NCI-H510A treated with DMSO at 0.1 percent for 48 hours (cell line): ENCODE measurements around the gene KLHL14.

Experiments used
- DNase-seq: peaks from one replicate; lab custom pipeline; 2025; lab: John Stamatoyannopoulos, UW

The KLHL14 gene

DNA sequence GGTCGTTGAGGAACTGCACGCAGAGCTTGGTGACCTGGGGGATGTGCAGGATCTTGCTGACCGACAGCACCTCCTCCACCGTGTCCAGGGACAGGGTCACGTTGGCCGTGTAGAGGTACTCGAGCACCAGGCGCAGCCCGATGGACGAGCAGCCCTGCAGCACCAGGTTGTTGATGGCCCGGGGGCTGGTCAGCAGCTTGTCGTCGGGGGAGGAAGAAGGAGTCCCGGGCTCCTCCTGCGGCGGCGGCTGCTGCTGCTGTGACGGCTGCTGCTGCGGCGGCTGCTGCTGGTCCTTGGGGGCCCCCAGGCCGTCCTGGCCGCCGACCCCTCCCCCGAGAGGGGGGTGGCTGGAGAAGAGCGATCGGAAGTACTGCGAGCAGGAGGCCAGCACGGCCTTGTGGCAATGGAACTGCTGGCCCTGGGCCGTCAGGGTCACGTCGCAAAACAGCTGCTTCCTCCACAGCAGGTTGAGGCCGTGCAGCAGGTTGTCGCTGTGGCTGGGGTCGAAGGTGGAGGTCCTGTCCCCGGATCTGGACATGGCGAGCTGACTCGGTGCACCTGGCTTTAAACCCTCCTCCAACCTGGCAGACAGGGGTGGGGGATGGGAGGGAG is 2.7 kb downstream of the KLHL14 start:
- DNase-seq, result peak; percentile 77

DNA sequence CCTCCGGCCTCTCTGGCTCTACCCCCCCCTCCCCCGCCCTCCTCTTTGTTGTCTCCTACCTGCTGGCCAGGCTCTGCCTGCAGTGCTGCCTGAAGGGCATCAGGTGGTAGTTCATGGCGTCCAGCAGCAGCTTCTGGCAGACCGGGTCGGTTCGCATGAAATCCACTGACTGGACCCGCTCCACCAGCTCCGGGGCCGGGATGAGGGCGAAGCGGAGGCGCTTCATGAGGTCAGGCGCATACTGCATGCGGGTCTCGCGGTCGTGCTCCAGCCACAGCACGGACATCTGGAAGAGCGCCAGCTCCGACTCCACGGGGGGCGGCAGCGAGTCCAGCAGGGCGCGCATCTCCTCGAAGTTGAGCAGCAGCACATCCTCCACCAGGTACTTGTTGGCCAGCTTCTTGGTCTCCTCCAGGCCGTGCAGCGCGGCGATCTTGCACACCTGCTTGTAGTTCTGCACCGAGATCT is 3.2 kb downstream of the KLHL14 start:
- peak; percentile 95 for DNase-seq

DNA sequence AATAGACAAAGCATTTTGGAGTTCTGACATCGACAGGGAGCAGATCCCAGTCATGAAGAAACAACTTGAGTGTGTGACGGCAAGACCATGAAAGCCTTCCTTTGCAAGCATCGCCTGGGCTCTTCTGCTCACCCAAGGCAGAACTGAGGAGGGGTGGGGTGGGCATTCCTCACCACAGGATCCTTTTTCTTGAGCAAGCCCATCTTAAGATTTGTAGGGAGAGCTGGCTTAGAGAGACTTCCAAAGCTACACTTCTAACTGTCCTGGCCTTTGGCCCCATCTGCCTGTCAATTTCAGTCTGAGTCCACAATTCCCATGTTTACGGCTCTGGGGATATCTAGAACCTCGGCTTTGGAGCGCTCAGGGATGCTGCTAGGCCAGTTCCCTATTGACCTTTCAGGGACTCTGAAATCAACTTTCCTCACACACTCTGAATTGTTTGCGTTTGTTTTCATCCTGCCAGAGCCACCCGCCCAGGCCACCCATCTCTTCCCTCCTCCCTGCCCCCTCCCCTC is 3.7 kb downstream of the KLHL14 start:
- peak; percentile 95 for DNase-seq

DNA sequence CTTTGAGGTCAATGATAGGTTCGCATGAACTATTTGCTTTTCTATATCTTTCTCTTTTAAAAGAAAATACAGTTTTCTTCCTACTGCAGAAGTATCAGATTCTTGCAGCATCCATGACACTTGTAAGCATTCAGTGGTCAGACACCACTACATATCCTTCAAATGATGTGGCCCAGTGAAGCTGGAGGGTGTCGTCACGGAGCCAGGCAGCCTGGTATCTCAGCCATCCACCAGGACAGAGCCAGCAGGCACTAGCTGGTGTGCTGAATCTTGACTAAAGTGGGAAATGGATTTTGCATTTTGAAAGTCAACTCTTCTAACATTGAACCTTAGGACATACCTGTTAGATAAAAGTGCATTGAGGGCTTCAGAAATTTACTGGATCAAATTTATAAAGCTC is 5.4 kb downstream of the KLHL14 start:
- DNase-seq, result peak; percentile 22

DNA sequence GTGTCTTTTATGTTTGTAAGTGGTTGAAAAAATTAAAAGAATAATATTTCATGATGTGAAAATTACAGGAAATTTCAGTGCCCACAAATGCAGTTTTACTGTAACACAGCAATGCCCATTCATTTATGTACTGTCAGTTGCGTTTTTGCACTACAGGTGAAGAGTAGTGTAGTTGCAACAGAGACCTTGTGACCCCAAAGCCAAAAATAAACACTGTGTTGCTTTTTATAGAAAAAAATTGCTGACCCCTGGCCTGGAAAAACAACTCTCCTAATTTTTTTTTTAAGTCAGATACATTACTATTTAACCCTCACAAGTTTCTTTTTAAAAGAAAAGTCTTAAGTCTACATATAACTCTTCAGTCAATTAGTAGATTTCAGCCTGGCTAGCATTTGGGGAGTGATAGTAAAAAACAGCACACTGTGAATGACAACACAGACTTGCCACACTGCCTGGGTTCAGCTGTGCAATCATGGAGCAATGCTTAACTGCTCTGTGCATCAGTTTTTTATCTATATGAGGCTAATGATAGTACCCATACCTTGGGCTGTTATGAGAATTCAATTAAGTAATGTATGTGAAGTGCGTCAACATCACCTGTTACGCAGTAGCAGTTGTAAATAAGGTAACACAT is 8.1 kb downstream of the KLHL14 start:
- no peak for DNase-seq

DNA sequence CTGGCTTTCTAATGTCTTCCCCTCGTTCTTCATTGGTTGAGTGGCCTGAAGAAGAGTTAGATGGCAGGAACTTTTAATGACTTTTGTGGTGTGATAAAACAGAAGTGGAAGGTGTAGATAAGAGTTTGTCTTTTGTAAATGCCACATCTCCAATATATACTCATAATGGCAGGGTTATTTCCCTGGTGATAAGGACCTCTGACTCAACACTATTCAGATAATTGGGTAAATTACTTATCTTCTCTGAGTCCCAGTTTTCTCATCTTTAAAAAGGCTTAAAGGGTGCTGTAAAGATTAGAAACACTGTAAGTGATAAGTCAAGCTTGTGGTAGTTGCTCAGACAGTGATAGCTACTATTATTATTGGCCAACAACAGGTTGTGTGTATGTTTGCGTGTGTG is 9.5 kb downstream of the KLHL14 start:
- DNase-seq, result no peak

DNA sequence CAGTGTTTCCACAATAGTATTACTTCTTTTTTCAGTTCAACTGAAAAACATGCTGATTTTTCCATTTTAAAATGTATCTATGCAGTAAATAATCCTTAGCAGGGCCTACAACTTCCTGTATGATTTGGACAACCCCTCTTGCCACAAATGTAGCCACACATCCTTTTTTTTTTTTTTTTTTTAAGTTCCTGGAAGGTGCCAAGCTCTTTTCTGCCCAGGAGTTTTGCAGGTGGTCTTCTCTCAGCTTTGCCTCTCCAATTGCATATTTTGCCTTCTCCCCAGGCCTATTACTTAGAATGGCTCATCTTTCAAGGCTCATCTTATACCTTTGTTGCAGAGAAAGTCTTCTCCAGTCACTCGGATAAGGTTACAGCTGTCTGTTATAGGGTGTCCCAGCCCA is 11.6 kb downstream of the KLHL14 start:
- no peak for DNase-seq

DNA sequence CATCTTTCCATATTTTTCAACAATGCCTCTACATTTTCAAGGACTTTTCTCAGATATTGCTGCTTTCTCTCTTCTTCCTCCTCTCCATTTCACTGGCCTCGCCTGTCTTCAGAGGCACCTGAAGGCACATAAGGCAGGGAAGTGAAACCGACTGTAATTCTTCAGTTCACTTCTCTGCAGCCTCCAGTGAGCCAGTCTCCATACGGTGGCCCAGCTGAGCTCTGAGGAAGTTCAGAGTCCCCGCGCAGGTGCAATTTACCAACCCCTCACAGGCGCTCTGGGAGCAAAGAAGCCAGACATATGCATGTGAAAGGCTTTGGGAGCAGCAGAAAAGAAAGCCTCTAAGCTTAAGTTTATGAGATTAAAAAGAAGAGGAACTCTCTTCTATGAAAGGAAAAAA is 12.4 kb downstream of the KLHL14 start:
- DNase-seq, result no peak

DNA sequence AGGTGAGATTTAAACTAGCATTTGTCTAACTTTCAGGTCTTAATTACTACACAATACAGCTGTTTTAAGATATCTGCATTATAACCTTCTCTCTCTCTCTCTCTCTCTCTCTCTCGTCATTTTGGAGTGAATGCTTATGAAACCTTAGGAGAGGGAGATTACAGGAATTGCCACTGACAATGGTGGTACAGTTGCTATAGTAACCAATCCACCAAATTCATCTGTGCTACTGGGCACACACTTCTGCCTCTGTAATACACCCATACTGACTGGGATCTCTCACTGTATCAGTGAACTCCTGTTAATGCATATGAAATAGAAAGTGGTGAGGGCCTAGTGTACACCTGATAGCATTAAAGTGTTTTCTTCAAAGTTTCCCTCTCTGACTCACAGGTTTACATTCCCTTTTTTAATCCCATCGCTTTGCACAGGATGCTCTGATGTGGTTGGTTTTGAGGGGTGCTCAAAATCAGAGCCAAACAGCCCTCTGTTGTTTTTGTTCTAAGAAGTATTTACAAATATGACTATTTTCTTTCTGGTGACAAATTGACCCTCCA is 13.1 kb downstream of the KLHL14 start:
- no peak for DNase-seq

DNA sequence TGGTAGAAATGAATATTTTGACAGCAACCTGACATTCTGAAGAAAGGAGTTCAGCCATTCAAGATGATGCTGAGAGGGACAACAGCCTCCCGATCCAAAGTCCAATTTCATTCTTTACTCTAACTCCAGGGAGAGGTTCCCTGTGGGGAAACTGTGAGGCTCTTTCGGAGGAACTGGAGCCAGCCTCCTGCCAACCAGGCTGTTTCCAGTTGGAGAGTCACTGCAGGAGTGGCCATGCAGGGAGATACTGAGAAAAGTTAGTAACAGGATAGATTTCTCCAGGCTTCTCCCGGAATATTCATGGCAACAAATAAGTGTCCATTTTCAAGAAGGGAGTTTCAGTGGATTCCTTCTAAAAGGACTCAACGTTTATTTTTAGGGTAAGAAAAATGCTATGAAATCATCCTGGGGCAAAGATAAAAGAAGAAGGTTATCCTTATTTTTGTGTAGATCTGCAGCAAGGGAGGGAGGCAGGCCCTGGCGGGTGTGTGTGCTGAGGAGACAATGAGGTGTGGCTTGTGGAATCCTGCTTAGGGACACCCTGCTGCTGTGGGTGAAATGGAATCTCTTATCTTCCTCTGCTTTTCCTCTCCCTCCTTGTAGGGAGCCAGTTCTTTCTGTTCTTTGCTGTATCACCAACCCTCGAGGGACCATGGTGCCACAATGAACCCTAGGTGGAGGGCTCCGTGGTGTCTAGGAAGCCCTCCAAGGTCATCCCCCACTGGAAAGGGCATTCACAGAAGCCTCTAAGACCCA is 18.1 kb downstream of the KLHL14 start:
- DNase-seq, result no peak

DNA sequence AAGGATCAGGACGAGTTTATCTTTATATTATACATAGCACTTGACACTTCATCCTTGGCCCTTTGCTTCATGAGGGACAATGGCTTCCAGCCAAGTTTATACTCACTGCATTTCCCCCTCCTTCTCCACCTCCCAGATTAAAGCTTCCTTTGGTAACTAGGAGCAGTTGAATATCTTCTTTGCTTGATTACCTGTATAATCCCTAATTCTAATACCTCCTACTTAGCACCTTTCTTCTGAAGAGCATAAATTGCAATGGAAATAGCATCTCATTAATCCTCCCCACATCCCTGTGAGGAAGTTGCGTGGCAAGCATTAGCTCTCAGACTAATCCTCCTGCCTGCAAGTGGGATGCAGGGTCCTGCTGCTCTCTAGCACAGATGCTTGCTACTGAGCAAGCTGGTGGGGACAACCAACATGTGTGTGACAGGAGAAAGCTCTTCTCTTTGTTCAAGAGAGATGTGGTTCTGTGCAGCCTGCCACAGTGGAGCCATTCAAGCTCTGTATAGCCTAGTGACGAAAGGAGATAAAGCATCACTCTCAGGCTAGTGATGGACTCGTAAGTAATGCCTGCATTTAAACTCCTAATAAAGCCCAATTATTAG is 19.1 kb downstream of the KLHL14 start:
- no peak for DNase-seq

DNA sequence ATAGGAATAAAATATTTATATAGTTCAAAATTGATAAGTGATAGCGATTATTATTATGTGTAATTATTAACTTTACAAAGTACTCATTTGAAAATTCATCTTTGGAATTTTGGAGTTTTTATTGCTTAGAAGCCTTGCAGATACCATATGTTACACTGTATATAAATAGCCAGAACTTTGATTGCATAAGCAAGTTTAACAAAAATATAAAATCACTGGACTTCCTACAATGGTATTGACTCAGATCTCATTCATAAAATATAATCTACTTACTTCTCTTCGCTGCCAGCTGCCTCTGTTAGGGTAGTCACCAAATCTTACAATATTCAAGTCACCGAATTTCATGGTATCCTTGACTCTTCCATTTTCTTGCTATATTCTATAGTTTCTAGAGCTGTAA is 22.5 kb downstream of the KLHL14 start:
- no peak for DNase-seq

DNA sequence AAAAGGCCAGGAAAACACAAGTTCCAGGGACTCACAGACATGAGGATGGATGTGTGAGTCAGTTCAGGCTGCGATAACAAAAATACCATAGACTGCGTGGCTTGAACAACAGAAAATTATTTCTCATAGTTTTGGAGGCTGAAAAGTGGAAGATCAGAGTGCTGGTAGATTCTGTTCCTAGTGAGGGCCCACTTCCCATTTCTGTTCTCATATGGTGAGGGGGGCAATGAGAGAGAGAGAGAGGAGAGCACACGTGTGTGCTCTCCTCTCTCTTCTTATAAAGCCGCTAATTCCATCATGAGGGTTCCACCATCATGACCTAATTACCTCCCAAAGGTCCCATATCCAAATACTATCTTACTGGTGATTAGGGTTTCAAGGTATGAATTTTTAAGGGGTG is 23.0 kb downstream of the KLHL14 start:
- DNase-seq, result no peak

DNA sequence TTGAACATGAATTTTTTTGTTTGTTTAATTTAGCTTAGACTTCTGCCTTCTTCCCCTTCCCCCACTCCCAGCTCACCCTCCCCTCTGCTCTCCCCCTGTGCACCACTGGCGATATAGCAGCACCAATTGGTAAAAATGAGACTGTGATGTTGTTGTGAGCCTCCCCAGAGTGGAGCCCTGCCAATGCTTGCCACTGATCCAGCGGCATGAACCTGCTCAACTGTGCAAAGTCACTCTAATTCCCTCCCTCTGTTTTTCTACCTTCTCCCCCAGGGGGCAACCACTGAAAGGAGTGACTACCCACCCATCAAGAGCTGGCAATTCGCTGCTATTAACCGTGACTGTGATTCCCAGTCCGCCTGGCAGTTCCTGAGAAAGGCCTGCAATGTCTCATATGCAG is 30.2 kb downstream of the KLHL14 start:
- no peak for DNase-seq

DNA sequence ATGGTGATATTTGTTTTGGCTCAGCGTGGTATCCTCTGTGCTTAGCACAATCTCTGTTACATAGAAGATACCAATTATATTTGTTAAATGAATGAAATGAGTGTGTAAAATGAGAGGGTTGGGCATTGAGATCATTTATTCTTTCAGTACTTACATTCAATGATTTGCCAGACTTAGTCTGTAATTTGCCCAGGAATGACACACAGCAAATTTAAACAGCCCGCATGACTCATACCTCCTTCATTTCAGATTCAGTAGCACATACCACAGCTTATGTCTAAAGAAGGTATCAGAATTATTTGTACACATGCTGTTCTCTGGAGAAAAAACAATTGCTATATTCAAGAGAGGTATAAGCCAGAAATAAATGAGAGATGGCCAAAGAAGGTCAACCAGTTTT is 37.0 kb downstream of the KLHL14 start:
- no peak for DNase-seq

DNA sequence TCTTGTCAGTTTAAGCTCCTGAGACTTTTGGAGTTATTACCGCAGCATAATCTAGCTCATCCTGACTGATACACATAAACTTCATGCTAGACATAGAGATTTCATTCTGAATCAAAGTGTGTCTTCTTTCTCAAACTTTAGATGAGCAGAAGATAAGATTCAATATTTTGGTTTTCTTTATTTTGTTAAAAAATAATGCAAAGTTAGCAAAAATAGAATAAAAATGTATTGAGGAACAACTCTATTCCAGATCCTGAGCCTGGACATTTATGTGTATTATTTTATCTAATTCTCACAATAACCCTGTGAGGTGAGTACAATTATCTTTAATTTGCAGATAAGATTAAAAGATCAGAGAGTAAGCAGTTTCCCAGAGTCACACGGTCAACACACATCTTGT is 38.4 kb downstream of the KLHL14 start:
- no peak for DNase-seq

DNA sequence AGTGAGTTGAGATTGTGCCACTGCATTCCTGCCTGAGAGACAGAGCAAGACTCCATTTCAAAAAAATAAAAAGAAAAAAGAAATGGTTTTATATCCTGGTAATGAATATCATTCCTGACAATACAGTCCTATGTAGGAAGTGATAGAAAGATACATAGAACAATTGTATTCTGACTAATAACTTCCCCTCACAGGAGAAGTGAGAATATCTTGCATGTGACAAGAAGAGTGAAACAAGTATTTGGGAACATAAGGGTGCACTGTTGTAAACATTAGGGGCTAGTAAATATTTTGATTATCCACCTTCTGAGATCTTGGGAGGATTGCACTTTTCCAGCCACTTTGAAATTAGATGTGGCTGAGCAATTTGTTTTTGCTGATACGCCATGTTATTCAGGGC is 40.7 kb downstream of the KLHL14 start:
- DNase-seq, result no peak

DNA sequence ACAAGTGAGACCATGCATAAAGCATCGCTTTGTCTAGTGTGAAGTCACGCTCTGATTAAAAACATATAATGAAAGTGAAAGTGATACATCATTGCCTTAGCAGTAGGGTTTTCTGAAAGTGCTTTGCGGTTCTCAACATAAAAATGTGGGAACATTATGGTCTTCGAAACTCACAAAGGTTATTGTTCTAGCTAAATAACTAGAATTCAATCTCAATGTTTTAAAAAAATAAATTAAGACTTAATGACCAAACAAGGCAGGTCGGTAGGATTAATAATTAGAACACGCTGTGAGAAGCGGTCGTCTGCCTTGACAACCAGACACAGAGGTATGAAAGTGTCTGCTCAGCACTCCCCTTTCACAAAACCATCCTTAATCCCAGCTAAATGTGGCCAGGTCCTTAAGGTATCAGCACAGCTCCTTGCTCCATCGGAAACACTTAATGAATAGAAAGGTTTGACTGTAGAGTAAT is 42.2 kb downstream of the KLHL14 start:
- peak; percentile 91 for DNase-seq

DNA sequence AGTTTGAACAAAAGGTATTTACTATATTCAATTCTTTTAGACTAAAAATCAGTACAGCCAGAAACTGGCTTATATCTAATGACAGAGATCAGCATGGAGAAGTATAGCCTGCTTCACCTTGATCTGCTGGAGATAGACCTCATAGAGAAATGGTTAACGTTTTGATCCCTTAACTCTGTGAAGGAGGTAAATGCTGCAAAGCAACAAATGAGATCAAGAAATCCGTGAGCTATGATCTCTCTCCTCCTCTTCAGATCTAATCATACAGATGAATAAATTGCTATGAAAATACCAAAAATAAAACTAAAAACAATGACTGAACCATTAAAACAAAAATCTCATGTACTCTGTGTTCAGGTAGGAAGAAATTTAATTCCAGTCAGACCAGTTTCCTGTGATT is 42.8 kb downstream of the KLHL14 start:
- DNase-seq, result peak; percentile 91

DNA sequence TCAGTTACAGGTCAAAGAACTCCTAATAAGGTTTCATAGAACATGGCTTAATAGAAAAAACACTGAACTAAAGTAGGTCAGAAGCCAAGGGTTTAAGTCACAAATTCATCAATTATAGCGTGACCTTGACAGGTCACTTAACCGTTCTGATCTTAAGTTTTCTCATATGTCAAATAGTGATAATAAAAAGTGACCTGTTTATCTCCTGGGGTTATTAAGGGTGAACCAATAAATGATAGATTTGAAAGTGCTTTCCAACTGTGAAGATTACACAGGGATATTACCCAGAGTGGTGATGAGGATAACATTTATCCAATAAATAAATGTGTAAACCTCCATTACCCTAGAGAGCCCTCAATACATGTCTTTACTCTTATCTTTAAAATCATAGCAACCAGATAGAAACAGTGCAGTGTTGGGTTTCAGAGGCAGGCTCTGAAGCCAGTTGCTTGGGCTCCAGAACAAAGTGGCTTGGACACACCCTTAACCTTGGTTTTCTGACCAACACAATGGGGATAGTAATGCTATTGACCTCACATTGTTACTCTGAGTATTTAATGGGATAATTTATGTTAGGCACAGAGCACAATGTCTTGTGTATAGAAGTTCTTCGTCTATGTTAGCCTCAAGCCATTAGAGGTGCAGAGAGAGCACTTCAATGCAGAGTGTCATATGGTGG is 48.6 kb downstream of the KLHL14 start:
- DNase-seq, result no peak

DNA sequence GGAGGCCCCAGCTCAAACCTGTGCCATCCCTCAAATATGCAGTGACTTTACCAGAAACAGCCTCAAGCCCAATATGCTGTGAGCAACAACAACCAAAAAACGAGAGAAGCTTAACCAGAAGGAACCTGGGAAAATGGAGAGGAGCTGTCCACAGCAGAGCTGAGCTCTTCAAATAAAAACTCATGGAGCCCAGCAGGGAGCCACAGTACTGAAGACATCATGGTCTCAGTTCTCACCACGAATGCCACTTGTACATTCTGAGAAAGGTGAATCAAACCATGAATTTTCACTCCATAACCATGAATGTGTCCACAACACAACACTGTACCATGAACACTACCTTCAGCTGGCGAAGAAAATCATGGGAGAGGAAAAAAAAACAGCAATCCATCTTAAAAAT is 50.5 kb downstream of the KLHL14 start:
- DNase-seq, result no peak

DNA sequence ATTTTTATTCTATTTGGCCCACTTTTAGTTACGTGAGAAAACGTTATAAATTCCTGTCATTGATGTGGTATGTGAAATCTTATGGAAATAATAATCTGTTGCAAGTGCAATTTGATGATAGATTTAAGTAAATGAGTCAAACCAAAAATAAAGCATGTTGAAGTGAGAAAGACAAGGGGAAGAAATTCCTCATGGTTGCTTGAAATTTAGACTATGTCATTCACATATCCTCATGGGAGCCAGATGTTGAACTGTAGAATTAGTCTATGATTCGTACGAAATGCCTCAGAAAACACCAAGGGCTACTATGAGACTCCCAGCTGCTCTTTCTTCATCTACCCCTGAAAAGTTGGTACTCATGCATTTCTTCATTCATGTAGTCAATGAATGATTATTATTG is 55.7 kb downstream of the KLHL14 start:
- no peak for DNase-seq
